GM19351 (cell line): ENCODE measurements around the gene ZNF532.
A peak's percentile ranks its signal among the peaks of the same experiment; 100 is the strongest.

Experiments used
- ATAC-seq: cut with Tn5 transposase; IDR thresholded peaks from one replicate; pipeline ENCODE4 v1.9.1; 2021; ENCODE audit warnings: mild to moderate bottlenecking, moderate library complexity; ENCODE audit not compliant: unreplicated experiment

ZNF532 gene

GRCh38 chr18:58975296-58975695 is 110.6 kb downstream of the ZNF532 start:
- no peak for ATAC-seq

GRCh38 chr18:58975781-58976180 is 111.1 kb downstream of the ZNF532 start:
- ATAC-seq: no peak

GRCh38 chr18:58977223-58977622 is 112.5 kb downstream of the ZNF532 start:
- ATAC-seq: no peak

- ATAC-seq: no peak
Observed at GRCh38 chr18:58977801-58978200, 113.1 kb downstream of the ZNF532 start.

GRCh38 chr18:58978916-58979315 is 114.2 kb downstream of the ZNF532 start:
- no peak for ATAC-seq

GRCh38 chr18:58979615-58980014 is 114.9 kb downstream of the ZNF532 start:
- no peak for ATAC-seq

- peak; percentile 75 for ATAC-seq
Observed at GRCh38 chr18:58980991-58981390, 116.3 kb downstream of the ZNF532 start.

- ATAC-seq: no peak
Observed at GRCh38 chr18:58983260-58984155, 118.8 kb downstream of the ZNF532 start.

GRCh38 chr18:58988600-58988999 is 123.9 kb downstream of the ZNF532 start:
- no peak for ATAC-seq

- ATAC-seq: no peak
Observed at GRCh38 chr18:58989184-58989759, 124.6 kb downstream of the ZNF532 start.

GRCh38 chr18:58990720-58991119 is 126.0 kb downstream of the ZNF532 start:
- ATAC-seq: no peak

- ATAC-seq: peak; percentile 94
Observed at GRCh38 chr18:58991167-58991798, 126.6 kb downstream of the ZNF532 start.

- ATAC-seq: no peak
Observed at GRCh38 chr18:58992301-58993231, 127.9 kb downstream of the ZNF532 start.

- no peak for ATAC-seq
Observed at GRCh38 chr18:58993260-58993659, 128.6 kb downstream of the ZNF532 start.

- no peak for ATAC-seq
Observed at GRCh38 chr18:58995663-58996062, 131.0 kb downstream of the ZNF532 start.

GRCh38 chr18:58996131-58996641 is 131.5 kb downstream of the ZNF532 start:
- ATAC-seq: no peak

- no peak for ATAC-seq
Observed at GRCh38 chr18:58996696-58997095, 132.0 kb downstream of the ZNF532 start.

- no peak for ATAC-seq
Observed at GRCh38 chr18:58997811-58998337, 133.2 kb downstream of the ZNF532 start.

GRCh38 chr18:58998401-58999203 is 133.9 kb downstream of the ZNF532 start:
- ATAC-seq: peak; percentile 97
